HCT116 (cell line): ENCODE measurements around the gene YIPF7. TPM values are rescaled to one million over a fixed set of nuclear protein-coding genes. Genes with fewer than 3 reads are reported as not detected.

Experiments used
- ATAC-seq: fragments of 200-7000 bp; cut with Tn5 transposase; 2 replicates; pipeline ENCODE4 v1.9.1; 2020; ENCODE audit warnings: mild to moderate bottlenecking, moderate library complexity
- BruUV-seq: library from RNA; stranded (reverse); fragments of 400-500 nt; replicated peaks from 2 replicates; lab custom pipeline; 2021; lab: Mats Ljungman, UMichigan
- CTCF ChIA-PET: fragments of 300-600 bp; sonication (Branson Sonifier 250); formaldehyde crosslinking; loops from one replicate; lab custom pipeline; 2021; ENCODE audit warnings: antibody characterized with exemption; lab: Charles Lee
- POLR2A ChIA-PET: fragments of 300-600, 350-600 bp; sonication (Branson Sonifier 250); formaldehyde crosslinking; loops from one replicate; lab custom pipeline; 2021; ENCODE audit warnings: antibody characterized with exemption; lab: Charles Lee
- RAD21 ChIA-PET, 2 experiments: fragments of 300-600 bp; sonication (Branson Sonifier 250); formaldehyde crosslinking; loops; one replicate each; lab custom pipeline; 2023; ENCODE audit warnings: low total read pairs in 2 of 2; ENCODE audit not compliant: uncharacterized antibody in 2 of 2, unreplicated experiment in 2 of 2, low non-redundant PET in 1 of 2; lab: Charles Lee
- DNase-seq: peaks from one replicate; pipeline ENCODE4 v3.0.0-alpha.2; 2010; ENCODE audit warnings: low read depth, low spot score
- H2AFZ ChIP-seq: fragments of 200-600 bp; shearing (Covaris generic), sonication (generic); 2 replicates; pipeline ENCODE4 v1.6.1; 2017; ENCODE audit warnings: low read depth, mixed run types, mixed read lengths, antibody characterized with exemption, low read length; ENCODE audit not compliant: poor library complexity, severe bottlenecking
- H3K27ac ChIP-seq: 2 replicates; pipeline ENCODE4 v1.5.1; 2012; ENCODE audit warnings: low read depth, low read length
- H3K27me3 ChIP-seq: fragments of 200-600 bp; sonication (generic); 2 replicates; pipeline ENCODE4 v1.6.1; 2016; ENCODE audit warnings: mixed run types, low read length, mixed read lengths; ENCODE audit not compliant: insufficient read depth
- H3K36me3 ChIP-seq, 2 experiments: fragments of 200-500 bp in 1 of 2; fragments of 200-600 bp in 1 of 2; sonication (Bioruptor generic) in 1 of 2; sonication (generic) in 1 of 2; 2 replicates each; pipeline versions ENCODE4 v1.5.1 to v1.6.1; 2014 to 2016; ENCODE audit warnings: low read length in 2 of 2, inconsistent platforms in 1 of 2, mixed read lengths in 1 of 2, mixed run types in 1 of 2; ENCODE audit not compliant: insufficient read depth in 2 of 2, control insufficient read depth in 1 of 2
- H3K4me1 ChIP-seq, 2 experiments: fragments of 200-600 bp in 1 of 2; sonication (generic) in 1 of 2; 2 replicates each; pipeline versions ENCODE4 v1.5.1 to v1.6.1; 2012 to 2017; ENCODE audit warnings: low read length in 2 of 2, inconsistent platforms in 1 of 2, mild to moderate bottlenecking in 1 of 2, mixed read lengths in 1 of 2, mixed run types in 1 of 2, moderate library complexity in 1 of 2; ENCODE audit not compliant: insufficient read depth in 2 of 2, control insufficient read depth in 1 of 2
- H3K4me2 ChIP-seq: fragments of 200-600 bp; sonication (generic); 2 replicates; pipeline ENCODE4 v1.6.1; 2017; ENCODE audit warnings: mixed run types, low read length, mixed read lengths
- H3K4me3 ChIP-seq, 2 experiments: fragments of 200-600 bp in 1 of 2; sonication (generic) in 1 of 2; replicated peaks in 1 of 2; 2 replicates each; pipeline ENCODE4 v1.5.1; 2011 to 2016; ENCODE audit warnings: low read length in 2 of 2, control low read depth in 1 of 2, low read depth in 1 of 2, mild to moderate bottlenecking in 1 of 2, mixed read lengths in 1 of 2, mixed run types in 1 of 2
- H3K79me2 ChIP-seq: fragments of 200-600 bp; sonication (generic); 2 replicates; pipeline ENCODE4 v1.6.1; 2017; ENCODE audit warnings: mild to moderate bottlenecking, mixed run types, low read length, moderate library complexity, mixed read lengths; ENCODE audit not compliant: insufficient read depth
- H3K9ac ChIP-seq: fragments of 200-600 bp; sonication (generic); 2 replicates; pipeline ENCODE4 v1.6.1; 2016; ENCODE audit warnings: low read length, mixed read lengths
- H3K9me2 ChIP-seq: fragments of 200-600 bp; sonication (generic), shearing (Covaris generic); 2 replicates; pipeline ENCODE4 v1.6.1; 2017; ENCODE audit warnings: mixed run types, mild to moderate bottlenecking, moderate library complexity; ENCODE audit not compliant: insufficient read depth
- H3K9me3 ChIP-seq, 2 experiments: fragments of 200-500 bp in 1 of 2; fragments of 200-600 bp in 1 of 2; sonication (Bioruptor generic) in 1 of 2; sonication (generic) in 1 of 2; 2 replicates each; pipeline ENCODE4 v1.6.1; 2014 to 2017; ENCODE audit warnings: low read length in 2 of 2, mixed read lengths in 2 of 2, inconsistent platforms in 1 of 2, low read depth in 1 of 2, mild to moderate bottlenecking in 1 of 2, mixed run types in 1 of 2, moderate library complexity in 1 of 2; ENCODE audit not compliant: control insufficient read depth in 1 of 2, insufficient read depth in 1 of 2
- H4K20me1 ChIP-seq: fragments of 200-600 bp; sonication (generic), shearing (Covaris generic); 2 replicates; pipeline ENCODE4 v1.6.1; 2017; ENCODE audit warnings: mixed run types, mild to moderate bottlenecking, moderate library complexity; ENCODE audit not compliant: insufficient read depth
- CBX3 ChIP-seq: IDR thresholded peaks from 2 replicates; pipeline ENCODE4 v1.6.1; 2012; ENCODE audit warnings: low read depth
- CEBPB ChIP-seq: IDR thresholded peaks from 2 replicates; pipeline ENCODE4 v1.6.1; 2012; ENCODE audit warnings: low read depth
- CTCF ChIP-seq, 3 experiments: fragments of 200-600 bp in 1 of 3; sonication (generic) in 1 of 3; IDR thresholded peaks in 2 of 3; conservative IDR thresholded peaks in 1 of 3; 2 replicates each; pipeline ENCODE4 v1.5.1; 2012 to 2017; ENCODE audit warnings: low read depth in 2 of 3, low read length in 2 of 3, antibody characterized with exemption in 1 of 3, borderline replicate concordance in 1 of 3, control low read depth in 1 of 3, mild to moderate bottlenecking in 1 of 3, mixed read lengths in 1 of 3, mixed run types in 1 of 3, moderate library complexity in 1 of 3; ENCODE audit not compliant: insufficient read depth in 1 of 3
- ELF1 ChIP-seq: IDR thresholded peaks from 2 replicates; pipeline ENCODE4 v1.6.1; 2012; ENCODE audit warnings: low read depth, borderline replicate concordance
- FOSL1 ChIP-seq: IDR thresholded peaks from 2 replicates; pipeline ENCODE4 v1.6.1; 2012; ENCODE audit warnings: low read depth
- MAX ChIP-seq: IDR thresholded peaks from 2 replicates; pipeline ENCODE4 v1.6.1; 2012
- POLR2AphosphoS5 ChIP-seq: IDR thresholded peaks from 2 replicates; pipeline ENCODE4 v1.6.1; 2011; ENCODE audit warnings: mild to moderate bottlenecking, low read depth, low read length, moderate library complexity
- REST ChIP-seq: IDR thresholded peaks from 2 replicates; pipeline ENCODE4 v1.6.1; 2012; ENCODE audit warnings: low read depth
- SIN3A ChIP-seq: IDR thresholded peaks from 2 replicates; pipeline ENCODE4 v1.6.1; 2012; ENCODE audit warnings: low read depth
- SP1 ChIP-seq: IDR thresholded peaks from 2 replicates; pipeline ENCODE4 v1.6.1; 2012; ENCODE audit warnings: low read depth
- SRF ChIP-seq: IDR thresholded peaks from 2 replicates; pipeline ENCODE4 v1.6.1; 2012; ENCODE audit warnings: low read depth
- TCF7L2 ChIP-seq: IDR thresholded peaks from 2 replicates; pipeline ENCODE4 v1.7.0; 2011; ENCODE audit warnings: borderline replicate concordance, inconsistent platforms; ENCODE audit not compliant: insufficient read depth, insufficient read length; ENCODE audit errors: extremely low read depth
- ZFX ChIP-seq: fragments of 450-650 bp; IDR thresholded peaks from 2 replicates; pipeline ENCODE4 v1.6.1; 2017
- ZNF274 ChIP-seq: fragments of 200-500 bp; sonication (Bioruptor generic); IDR thresholded peaks from 2 replicates; pipeline ENCODE4 v1.6.1; 2014; ENCODE audit warnings: mild to moderate bottlenecking, low read depth, low read length, inconsistent platforms
- intact Hi-C: fragments of 100-400 bp; cut with micrococcal nuclease; formaldehyde crosslinking; loops from 2 replicates; pipeline ENCODE4 v1.10.0; 2022
- total RNA-seq: library from RNA; stranded (reverse); gene quantifications from one replicate; pipeline ENCODE4 v1.2.1, GENCODE V29; 2021; ENCODE audit not compliant: unreplicated experiment

Gene YIPF7
- total RNA-seq, 1 experiment from 2014 or later, result not detected

- ChIA-PET RAD21 (no interaction called here), POLR2A (no interaction called here)
- Histone ChIP-seq H3K27me3 (no peaks in the 10 kb centered on the region), H3K9me2 (no peaks in the 10 kb centered on the region)
- no peak for DNase-seq
- TF ChIP-seq MAX, result no peak
- TF ChIP-seq SP1, result no peak
- no peak for TF ChIP-seq REST
- TF ChIP-seq CBX3, result no peak
- no peak for TF ChIP-seq ZNF274
- no peak for TF ChIP-seq SRF
- no peak for TF ChIP-seq FOSL1
- no peak for TF ChIP-seq ZFX
- no peak for TF ChIP-seq SIN3A
- no peak for TF ChIP-seq CTCF (IDR thresholded peaks at IDR 0.05 in 2 of 3, conservative IDR thresholded peaks at IDR 0.05 in 1 of 3; ENCODE audit: borderline replicate concordance in 1 of 3, insufficient read depth in 1 of 3, low read depth in 2 of 3, low read length in 2 of 3)
- no peak for TF ChIP-seq TCF7L2
- TF ChIP-seq CEBPB, result no peak
- TF ChIP-seq ELF1, result no peak
- TF ChIP-seq POLR2AphosphoS5, result no peak
- TF ChIP-seq, all 23 proteins: peak for 0
- no peak for ATAC-seq
- no TSS peak for BruUV-seq
- CTCF ChIA-PET, result no interaction called here
- Histone ChIP-seq H3K79me2 (no peaks in the 10 kb centered on the region), H3K4me3 (no peak overlapping the region), H2AFZ (no peak overlapping the region), H3K4me2 (no peak overlapping the region), H3K27ac (no peak overlapping the region), H3K4me1 (no peaks in the 10 kb centered on the region), H3K9ac (no peak overlapping the region), H4K20me1 (no peaks in the 10 kb centered on the region; the same call in 1 of the 2 replicates), H3K9me3 (no peaks in the 10 kb centered on the region; a peak in 1 of 4 replicates), H3K36me3 (no peaks in the 10 kb centered on the region)
- intact Hi-C loops, result no loop called here
Observed at GRCh38 chr4:44580231-44580630, 71.2 kb downstream of the YIPF7 start.
